MCF 10A (cell line): ENCODE data around the gene SLC15A1. TPM values are rescaled to one million over a fixed set of nuclear protein-coding genes. Genes with fewer than 3 reads are reported as not detected.
"Not testable (repeated sequence)": the region's sequence is repeated elsewhere in the genome, so short reads cannot be mapped to it uniquely, and the experiment has no call there.

Experiments
- BruUV-seq: library from RNA; stranded (reverse); fragments of 400-500 nt; replicated peaks from 2 replicates; lab custom pipeline; 2021; lab: Mats Ljungman, UMichigan
- CTCF ChIA-PET: fragments of 300-600 bp; sonication (Branson Sonifier 250); formaldehyde crosslinking; extraction: SDS; loops from one replicate; lab custom pipeline; 2021; ENCODE audit warnings: antibody characterized with exemption, inconsistent platforms; lab: Yijun Ruan, JAX
- POLR2A ChIA-PET: fragments of 300-600, 350-650 bp; sonication (Branson Sonifier 250); formaldehyde crosslinking; extraction: SDS; loops from one replicate; lab custom pipeline; 2020; ENCODE audit warnings: antibody characterized with exemption, inconsistent platforms; lab: Yijun Ruan, JAX
- DNase-seq: peaks from one replicate; pipeline ENCODE4 v3.0.0-alpha.2; 2018; ENCODE audit not compliant: unreplicated experiment
- H3K27ac Mint-ChIP-seq: one replicate; pipeline ENCODE4 v1.8.0; 2022; ENCODE audit warnings: mild to moderate bottlenecking, low read depth, mixed read lengths; ENCODE audit not compliant: unreplicated experiment
- H3K27me3 Mint-ChIP-seq: one replicate; pipeline ENCODE4 v1.8.0; 2022; ENCODE audit warnings: mixed read lengths; ENCODE audit not compliant: insufficient read depth, unreplicated experiment
- H3K36me3 Mint-ChIP-seq: one replicate; pipeline ENCODE4 v1.8.0; 2022; ENCODE audit warnings: mild to moderate bottlenecking, moderate library complexity, mixed read lengths; ENCODE audit not compliant: insufficient read depth, unreplicated experiment
- H3K4me1 Mint-ChIP-seq: one replicate; pipeline ENCODE4 v1.8.0; 2022; ENCODE audit warnings: mixed read lengths; ENCODE audit not compliant: insufficient read depth, unreplicated experiment
- H3K4me3 Mint-ChIP-seq: one replicate; pipeline ENCODE4 v1.8.0; 2022; ENCODE audit warnings: mild to moderate bottlenecking, moderate library complexity, mixed read lengths; ENCODE audit not compliant: unreplicated experiment
- H3K9me3 Mint-ChIP-seq: one replicate; pipeline ENCODE4 v1.8.0; 2022; ENCODE audit warnings: mixed read lengths; ENCODE audit not compliant: unreplicated experiment
- CTCF ChIP-seq: fragments of 200-600 bp; IDR thresholded peaks from one replicate; pipeline ENCODE4 v1.8.0; 2022; ENCODE audit warnings: antibody characterized with exemption, mild to moderate bottlenecking; ENCODE audit not compliant: unreplicated experiment
- intact Hi-C: fragments of 100-400 bp; cut with micrococcal nuclease; formaldehyde crosslinking; loops from 2 replicates; pipeline ENCODE4 v1.14.1; 2022
- total RNA-seq: library from RNA; stranded (reverse); gene quantifications from 2 replicates; pipeline ENCODE4 v1.2.3, GENCODE V29; 2022

Gene SLC15A1
- total RNA-seq, 1 experiment from 2014 or later = not detected

- ChIA-PET CTCF (interaction anchor here (0.6 to 0.7 kb wide), 3 partner anchors 11 to 93 kb away, joined by 3 read pairs; no protein-coding TSS in a partner anchor), POLR2A (no interaction called here)
- Mint-ChIP-seq H3K27me3 (no peaks in the 10 kb centered on the region), H3K9me3 (no peaks in the 10 kb centered on the region), H3K4me1 (peaks cover 2% of the 10 kb centered on the region), H3K4me3 (no peak overlapping the region), H3K36me3 (no peaks in the 10 kb centered on the region), H3K27ac (no peak overlapping the region)
- no peak for DNase-seq
- BruUV-seq = no TSS peak
- no peak for TF ChIP-seq CTCF
- intact Hi-C loops = no loop called here
Observed at GRCh38 chr13:98648141-98648540, 104.3 kb downstream of the SLC15A1 start.

GRCh38 chr13:98647121-98647520 is 105.4 kb downstream of the SLC15A1 start:
- intact Hi-C loops = no loop called here
- H3K27me3 Mint-ChIP-seq = no peaks in the 10 kb centered on the region
- no peaks in the 10 kb centered on the region for H3K9me3 Mint-ChIP-seq
- H3K36me3 Mint-ChIP-seq = no peaks in the 10 kb centered on the region
- POLR2A ChIA-PET = no interaction called here
- BruUV-seq = no TSS peak
- H3K27ac Mint-ChIP-seq = no peak overlapping the region
- no peak overlapping the region for H3K4me3 Mint-ChIP-seq
- no peak for DNase-seq
- TF ChIP-seq CTCF = no peak
- no peaks in the 10 kb centered on the region for H3K4me1 Mint-ChIP-seq
- CTCF ChIA-PET = interaction anchor here (0.5 kb wide), 1 partner anchor 163 kb away, joined by 3 read pairs; no protein-coding TSS in a partner anchor

- no peaks in the 10 kb centered on the region for H3K9me3 Mint-ChIP-seq
- intact Hi-C loops = no loop called here
- ChIA-PET POLR2A (interaction anchor here (0.7 kb wide), 1 partner anchor 807 kb away, joined by 3 read pairs; no protein-coding TSS in a partner anchor), CTCF (interaction anchor here (1.5 kb wide), 1 partner anchor 10 kb away, joined by 3 read pairs; no protein-coding TSS in a partner anchor)
- H3K27me3 Mint-ChIP-seq = no peaks in the 10 kb centered on the region
- no peaks in the 10 kb centered on the region for H3K36me3 Mint-ChIP-seq
- no peak overlapping the region for H3K4me3 Mint-ChIP-seq
- H3K27ac Mint-ChIP-seq = no peak overlapping the region
- no TSS peak for BruUV-seq
- TF ChIP-seq CTCF = no peak
- H3K4me1 Mint-ChIP-seq = no peaks in the 10 kb centered on the region
- DNase-seq = no peak
Observed at GRCh38 chr13:98643479-98643878, 109.0 kb downstream of the SLC15A1 start.

GRCh38 chr13:98641075-98641474 is 111.4 kb downstream of the SLC15A1 start:
- TF ChIP-seq CTCF = no peak
- Mint-ChIP-seq H3K27ac (no peak overlapping the region), H3K4me3 (no peak overlapping the region), H3K27me3 (no peaks in the 10 kb centered on the region), H3K9me3 (no peaks in the 10 kb centered on the region), H3K4me1 (no peaks in the 10 kb centered on the region), H3K36me3 (no peaks in the 10 kb centered on the region)
- intact Hi-C loops = no loop called here
- ChIA-PET CTCF (no interaction called here), POLR2A (no interaction called here)
- BruUV-seq = no TSS peak
- no peak for DNase-seq

- H3K27me3 Mint-ChIP-seq, intact Hi-C loops, H3K9me3 Mint-ChIP-seq, BruUV-seq, POLR2A ChIA-PET, H3K4me1 Mint-ChIP-seq, H3K36me3 Mint-ChIP-seq, DNase-seq, H3K27ac Mint-ChIP-seq, H3K4me3 Mint-ChIP-seq: not testable (repeated sequence)
- CTCF ChIA-PET = interaction anchor here (1.3 to 2.9 kb wide), 2 partner anchors 13 to 14 kb away, joined by 3 to 24 read pairs; no protein-coding TSS in a partner anchor
Observed at GRCh38 chr13:98639785-98640184, 112.7 kb downstream of the SLC15A1 start.

- H3K27ac Mint-ChIP-seq, H3K9me3 Mint-ChIP-seq, H3K4me3 Mint-ChIP-seq, H3K36me3 Mint-ChIP-seq, POLR2A ChIA-PET, H3K27me3 Mint-ChIP-seq, H3K4me1 Mint-ChIP-seq, intact Hi-C loops, DNase-seq, BruUV-seq: not testable (repeated sequence)
- CTCF ChIA-PET = interaction anchor here (1.1 to 2.9 kb wide), 2 partner anchors 12 to 14 kb away, joined by 3 to 24 read pairs; no protein-coding TSS in a partner anchor
Observed at GRCh38 chr13:98638352-98638751, 114.1 kb downstream of the SLC15A1 start.
